Kidney (tissue), 14 donors: ENCODE results near the gene NXPH4. TPM values are rescaled to one million over a fixed set of nuclear protein-coding genes. Genes with fewer than 3 reads are reported as not detected.

Experiments used
- DNase-seq, 5 donors: peaks; one replicate each; pipeline ENCODE4 v3.0.0-alpha.2; 2013 to 2020
- FAIRE-seq: peaks from 2 replicates; lab custom pipeline; 2012; peaks lifted over from hg19 to GRCh38; lab: Jason Lieb, UNC
- H3K27ac ChIP-seq, 2 donors: one replicate each; pipeline ENCODE4 v1.7.0; 2013; ENCODE audit warnings: low read depth in 2 of 2, low read length in 2 of 2, inconsistent platforms in 1 of 2
- H3K27me3 ChIP-seq: one replicate; pipeline ENCODE4 v1.7.1; 2013; ENCODE audit warnings: low read length, inconsistent platforms; ENCODE audit not compliant: control insufficient read depth, insufficient read depth
- H3K36me3 ChIP-seq, 3 donors: one replicate each; pipeline versions ENCODE4 v1.7.0 to v1.7.1; 2013; ENCODE audit warnings: low read length in 3 of 3, control low read depth in 1 of 3, inconsistent platforms in 1 of 3; ENCODE audit not compliant: insufficient read depth in 3 of 3, control insufficient read depth in 2 of 3
- H3K4me1 ChIP-seq, 3 donors: one replicate each; pipeline versions ENCODE4 v1.7.0 to v1.7.1; 2013; ENCODE audit warnings: low read length in 3 of 3, inconsistent platforms in 1 of 3, low read depth in 1 of 3; ENCODE audit not compliant: control insufficient read depth in 2 of 3, insufficient read depth in 2 of 3
- H3K4me3 ChIP-seq, 3 donors: one replicate each; pipeline versions ENCODE4 v1.7.0 to v1.8.1; 2013; ENCODE audit warnings: low read length in 3 of 3, control low read depth in 1 of 3, inconsistent platforms in 1 of 3
- H3K9ac ChIP-seq, 3 donors: one replicate each; pipeline versions ENCODE4 v1.7.0 to v1.7.1; 2013; ENCODE audit warnings: low read length in 3 of 3, control low read depth in 1 of 3, inconsistent platforms in 1 of 3
- H3K9me3 ChIP-seq, 3 donors: one replicate each; pipeline versions ENCODE4 v1.7.0 to v1.7.1; 2013; ENCODE audit warnings: low read length in 3 of 3, control low read depth in 1 of 3, inconsistent platforms in 1 of 3; ENCODE audit not compliant: control insufficient read depth in 2 of 3, insufficient read depth in 1 of 3
- intact Hi-C: fragments of 100-400 bp; cut with DNase I; formaldehyde crosslinking; loops from one replicate; pipeline ENCODE4 v1.11.1; 2022
- polyA plus RNA-seq: library from polyadenylated mRNA; stranded (reverse); fragments of 350-450 nt; fragmentation: Illumina TruSeq; extraction: RNeasy Lipid Tissue Mini Kit (QIAGEN cat#74804); gene quantifications from one replicate; pipeline ENCODE4 v1.2.3, GENCODE V29; 2014; ENCODE audit warnings: low read depth, low replicate concordance; ENCODE audit not compliant: insufficient read depth
- total RNA-seq: library from RNA; stranded (reverse); fragmentation: NEBNext Ultra II Directional; extraction: Animal tissue kit (Norgen Biotek cat#: 25700); gene quantifications from one replicate; pipeline ENCODE4 v1.2.1, GENCODE V29; 2021
- TF ChIP-seq, protein P1 (sequence below): IDR thresholded peaks from 3 replicates; pipeline ENCODE4 v1.5.1; 2012; ENCODE audit warnings: mild to moderate bottlenecking, moderate library complexity, borderline replicate concordance; ENCODE audit not compliant: insufficient read depth; ENCODE audit errors: extremely low read depth
- donor health status: control.
- donor health status: control.
- donor health status: control.
- donor health status: control.
- donor health status: control.
- donor health status: DM: yes; HTN: yes; CAD: no.
- donor health status: Normal renal cell carcinoma (clear cell type).

NXPH4 gene
- total and polyA plus RNA-seq, 2 donors from 2014 or later = 0.16 to 0.71 TPM

GRCh38 chr12:57238854-57239554 lies 22.4 kb downstream of the NXPH4 start:
- Histone ChIP-seq H3K9ac (no peak overlapping the region), H3K9me3 (no peaks in the 10 kb centered on the region), H3K4me3 (peak overlapping the region in 1 of 3 donors; percentile 37), H3K27ac (no peak overlapping the region), H3K4me1 (peaks cover 3 to 35% (median 4%) of the 10 kb centered on the region in 3 donors), H3K27me3 (peaks cover 35% of the 10 kb centered on the region), H3K36me3 (peaks cover 0 to 5% (median under 1%) of the 10 kb centered on the region in 3 donors)
- intact Hi-C loops = no loop called here
- DNase-seq (peak; percentile 89 to 95 (median 93)), FAIRE-seq (no peak)
- TF ChIP-seq, protein P1, sequence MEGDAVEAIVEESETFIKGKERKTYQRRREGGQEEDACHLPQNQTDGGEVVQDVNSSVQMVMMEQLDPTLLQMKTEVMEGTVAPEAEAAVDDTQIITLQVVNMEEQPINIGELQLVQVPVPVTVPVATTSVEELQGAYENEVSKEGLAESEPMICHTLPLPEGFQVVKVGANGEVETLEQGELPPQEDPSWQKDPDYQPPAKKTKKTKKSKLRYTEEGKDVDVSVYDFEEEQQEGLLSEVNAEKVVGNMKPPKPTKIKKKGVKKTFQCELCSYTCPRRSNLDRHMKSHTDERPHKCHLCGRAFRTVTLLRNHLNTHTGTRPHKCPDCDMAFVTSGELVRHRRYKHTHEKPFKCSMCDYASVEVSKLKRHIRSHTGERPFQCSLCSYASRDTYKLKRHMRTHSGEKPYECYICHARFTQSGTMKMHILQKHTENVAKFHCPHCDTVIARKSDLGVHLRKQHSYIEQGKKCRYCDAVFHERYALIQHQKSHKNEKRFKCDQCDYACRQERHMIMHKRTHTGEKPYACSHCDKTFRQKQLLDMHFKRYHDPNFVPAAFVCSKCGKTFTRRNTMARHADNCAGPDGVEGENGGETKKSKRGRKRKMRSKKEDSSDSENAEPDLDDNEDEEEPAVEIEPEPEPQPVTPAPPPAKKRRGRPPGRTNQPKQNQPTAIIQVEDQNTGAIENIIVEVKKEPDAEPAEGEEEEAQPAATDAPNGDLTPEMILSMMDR = peak; percentile 100

GRCh38 chr12:57239587-57240065 lies 23.0 kb downstream of the NXPH4 start:
- intact Hi-C loops = no loop called here
- Histone ChIP-seq H3K4me3 (peak overlapping the region in 1 of 3 donors; percentile 16), H3K9ac (no peak overlapping the region), H3K4me1 (peaks cover 3 to 35% (median 4%) of the 10 kb centered on the region in 3 donors), H3K27ac (no peak overlapping the region), H3K27me3 (peaks cover 35% of the 10 kb centered on the region), H3K36me3 (no peaks in the 10 kb centered on the region), H3K9me3 (no peaks in the 10 kb centered on the region)
- TF ChIP-seq, protein P1 = no peak
- FAIRE-seq (no peak), DNase-seq (no peak)

GRCh38 chr12:57240066-57240921 lies 23.7 kb downstream of the NXPH4 start:
- intact Hi-C loops = no loop called here
- FAIRE-seq (no peak), DNase-seq (peak in 4 of 5 donors; percentile 46 to 87 (median 80))
- Histone ChIP-seq H3K9ac (no peak overlapping the region), H3K9me3 (no peaks in the 10 kb centered on the region), H3K4me1 (peaks cover 3 to 35% (median 4%) of the 10 kb centered on the region in 3 donors), H3K27me3 (peaks cover 35% of the 10 kb centered on the region), H3K27ac (no peak overlapping the region), H3K4me3 (peak overlapping the region; percentile 16 to 36 (median 26)), H3K36me3 (no peaks in the 10 kb centered on the region)
- TF ChIP-seq, protein P1 = no peak
